Measurements from ENCODE around the gene ATP6V0A1.
A peak's percentile ranks its signal among the peaks of the same experiment; 100 is the strongest.
"Not testable (repeated sequence)": the region's sequence is repeated elsewhere in the genome, so short reads cannot be mapped to it uniquely, and the experiment has no call there.

ATP6V0A1 gene

DNA sequence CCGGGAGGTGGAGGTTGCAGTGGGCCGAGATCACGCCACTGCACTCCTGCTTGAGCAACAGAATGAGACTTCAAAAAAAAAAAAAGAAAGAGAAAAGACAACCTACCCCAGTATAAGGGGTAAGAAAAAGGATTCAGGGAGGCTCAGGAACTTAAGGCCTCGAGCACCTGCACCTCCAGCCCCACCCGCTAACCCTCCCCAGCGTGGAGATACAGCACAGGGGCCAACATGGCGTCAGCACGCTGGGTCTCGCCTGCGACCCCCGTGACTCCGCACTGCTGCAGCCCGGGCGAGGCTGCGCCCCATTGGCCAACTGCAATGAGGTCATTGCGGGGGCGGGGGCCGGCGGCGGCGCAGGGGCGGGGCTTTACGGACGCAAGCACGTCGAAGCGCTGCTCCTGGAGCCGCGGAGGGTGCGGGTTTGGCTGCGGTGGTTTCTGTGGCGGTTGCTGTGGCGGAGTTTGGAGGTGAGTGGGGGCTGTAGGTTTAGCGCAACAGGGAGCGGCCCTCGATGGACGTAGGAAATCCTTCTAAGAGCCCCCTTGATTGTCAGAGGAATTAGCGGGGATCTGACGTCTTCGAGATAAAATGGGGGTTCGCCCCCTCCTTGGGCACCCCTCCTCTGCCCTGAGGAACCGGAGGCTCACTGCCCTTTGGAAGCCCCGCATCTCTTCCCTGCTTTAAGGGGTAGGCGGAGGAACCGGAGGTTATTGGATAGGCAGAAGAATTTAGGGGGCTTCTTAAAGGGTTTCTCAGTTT lies at the start of gene ATP6V0A1:
Gene ATP6V0A1, plus strand, starts transcription at position 382 of the 759 bp plus-strand sequence. CDS start 2,017 bp downstream, outside the sequence.
- DNase-seq (ENCODE audit: low read depth, low spot score): peak; percentile 78

GRCh38 chr17:42409523-42410318 lies 49.0 kb upstream of the ATP6V0A1 start:
- no peak for DNase-seq (ENCODE audit: low read depth, low spot score)

- DNase-seq (ENCODE audit: low read depth, low spot score): no peak
These were observed 48.4 kb upstream of the ATP6V0A1 start for GRCh38 chr17:42410319-42410685.

- DNase-seq (ENCODE audit: low read depth, low spot score): no peak
These were observed 47.3 kb upstream of the ATP6V0A1 start for GRCh38 chr17:42411361-42411760.

DNA sequence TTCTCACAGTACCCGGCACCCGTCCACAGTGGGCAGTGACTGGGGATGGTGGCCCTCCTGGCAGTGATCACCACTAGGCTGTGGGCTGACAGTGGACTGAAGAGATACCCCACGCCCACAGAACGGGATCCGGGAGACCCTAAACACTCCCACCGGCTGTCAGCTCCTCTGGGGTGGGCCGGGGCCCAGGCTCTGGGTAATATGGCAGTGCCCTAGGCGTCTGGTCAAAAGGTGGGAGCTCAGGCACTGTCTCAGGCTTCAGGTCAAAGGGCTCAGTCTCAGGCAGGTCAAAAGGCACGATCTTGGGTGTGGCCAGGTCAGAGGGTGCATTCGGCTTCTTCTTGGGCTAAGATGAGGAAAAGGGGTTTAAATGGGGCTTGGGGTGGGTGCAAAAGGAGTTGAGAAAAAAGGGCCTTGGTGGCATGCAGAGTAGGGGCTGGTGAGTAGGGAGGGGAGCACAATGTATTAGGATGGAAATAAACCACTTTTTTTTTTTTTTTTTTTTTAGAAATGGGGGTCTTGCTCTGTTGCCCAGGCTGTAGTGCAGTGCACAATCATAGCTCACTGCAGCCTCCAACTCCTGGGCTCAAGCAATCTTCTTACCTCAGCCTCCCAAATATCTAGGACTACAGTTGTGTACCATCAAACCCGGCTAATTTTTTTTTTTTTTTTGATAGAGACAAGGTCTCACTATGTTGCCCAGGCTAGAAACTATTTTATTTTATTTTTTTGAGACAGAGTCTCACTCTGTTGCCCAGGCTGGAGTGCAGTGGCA lies 46.6 kb upstream of the ATP6V0A1 start:
- DNase-seq (ENCODE audit: low read depth, low spot score): no peak

DNA sequence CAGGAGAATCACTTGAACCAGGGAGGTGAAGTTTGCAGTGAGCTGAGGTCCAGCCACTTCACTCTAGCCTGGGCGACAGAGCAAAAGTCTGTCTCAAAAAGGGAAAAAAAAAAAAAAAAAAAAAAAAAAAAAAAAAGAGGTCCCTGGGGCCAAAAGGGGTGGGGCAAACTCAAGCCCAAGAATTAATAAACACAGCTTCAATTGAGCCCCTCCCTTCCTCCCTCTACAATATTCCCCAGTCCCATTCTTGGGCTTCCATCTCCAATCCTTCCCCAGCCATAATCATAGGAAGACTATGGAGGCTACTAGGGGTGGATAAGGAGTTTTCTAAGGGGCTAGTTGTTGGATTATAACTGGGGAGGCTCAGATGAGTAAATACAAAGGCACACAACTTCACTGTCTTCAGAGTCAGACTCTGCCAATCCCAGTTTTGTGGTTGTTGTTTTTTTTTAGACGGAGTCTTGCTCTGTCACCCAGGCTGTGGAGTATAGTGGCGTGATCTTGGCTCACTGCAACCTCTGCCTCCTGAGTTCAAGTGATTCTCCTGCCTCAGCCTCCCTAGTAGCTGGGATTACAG lies 45.1 kb upstream of the ATP6V0A1 start:
- DNase-seq (ENCODE audit: low read depth, low spot score): no peak

DNA sequence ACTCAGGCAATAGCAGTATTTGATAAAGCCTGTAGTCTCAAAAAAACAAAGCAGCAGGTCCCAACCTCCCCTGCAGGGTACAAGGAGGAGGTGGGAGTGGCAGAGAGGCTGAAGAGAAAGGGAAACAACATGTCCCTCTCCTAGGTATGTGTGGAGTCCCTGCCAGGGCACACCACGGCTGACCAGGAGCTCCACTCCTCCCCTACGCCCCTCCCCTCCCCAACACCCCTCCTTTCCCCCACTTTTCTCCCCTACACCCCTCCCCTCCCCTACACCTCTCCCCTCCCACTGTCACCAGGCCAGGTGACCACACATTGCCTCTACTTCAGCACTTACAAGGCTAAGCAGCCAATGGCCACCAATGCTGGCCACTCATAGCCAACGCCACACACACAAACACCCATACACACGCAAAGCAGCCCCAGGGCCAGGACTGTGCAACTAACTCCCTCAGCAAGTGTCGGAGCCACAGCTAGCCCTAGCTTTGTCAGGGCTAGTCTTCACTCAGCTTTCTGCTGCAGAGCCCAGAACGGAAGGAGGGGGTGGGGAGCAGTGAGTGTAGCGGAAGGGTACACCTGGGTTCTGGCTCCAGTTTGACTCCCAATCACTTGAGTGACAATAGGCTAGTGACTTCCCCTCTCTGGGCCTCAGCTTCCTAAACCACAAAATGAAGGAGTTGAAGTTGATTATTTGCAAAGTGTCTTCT lies 43.8 kb upstream of the ATP6V0A1 start:
- peak; percentile 31 for DNase-seq (ENCODE audit: low read depth, low spot score)

DNA sequence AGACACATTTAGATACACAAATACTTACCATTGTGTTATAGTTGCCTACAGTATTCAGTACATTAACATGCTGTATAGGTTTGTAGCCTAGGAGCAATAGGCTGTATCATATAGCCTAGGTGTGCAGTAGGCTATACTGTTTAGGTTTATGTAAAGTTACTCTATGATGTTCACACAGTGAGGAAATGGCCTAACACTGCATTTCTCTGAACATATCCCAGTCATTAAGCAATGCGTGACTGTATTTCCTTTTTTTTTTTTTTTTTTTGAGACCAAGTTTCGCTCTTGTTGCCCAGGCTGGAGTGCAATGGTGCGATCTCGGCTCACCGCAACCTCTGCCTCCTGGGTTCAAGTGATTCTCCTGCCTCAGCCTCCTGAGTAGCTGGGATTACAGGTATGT lies 40.7 kb upstream of the ATP6V0A1 start:
- DNase-seq (ENCODE audit: low read depth, low spot score): not testable (repeated sequence)

DNA sequence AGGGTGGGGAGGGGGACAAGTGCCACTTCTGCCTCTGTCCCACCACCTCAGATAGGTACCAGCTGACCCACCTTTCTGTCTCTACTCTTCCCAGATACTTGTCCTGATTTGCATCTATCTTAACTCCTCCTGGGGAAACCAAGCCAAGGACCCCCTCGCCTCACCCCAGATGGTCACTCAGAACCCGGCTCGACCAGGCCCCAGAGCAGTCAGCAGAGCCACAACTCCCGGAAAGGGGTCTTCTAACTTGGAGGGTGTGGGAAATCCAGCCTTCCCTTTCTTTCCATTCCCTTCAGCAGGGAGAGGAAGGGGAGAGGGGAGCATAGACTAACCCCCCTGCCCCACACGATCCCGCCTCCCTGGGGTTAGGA lies 37.6 kb upstream of the ATP6V0A1 start:
- DNase-seq (ENCODE audit: low read depth, low spot score): no peak

GRCh38 chr17:42421507-42422338 lies 37.0 kb upstream of the ATP6V0A1 start:
- no peak for DNase-seq (ENCODE audit: low read depth, low spot score)

- no peak for DNase-seq (ENCODE audit: low read depth, low spot score)
These were observed 36.2 kb upstream of the ATP6V0A1 start for GRCh38 chr17:42422412-42422957.

DNA sequence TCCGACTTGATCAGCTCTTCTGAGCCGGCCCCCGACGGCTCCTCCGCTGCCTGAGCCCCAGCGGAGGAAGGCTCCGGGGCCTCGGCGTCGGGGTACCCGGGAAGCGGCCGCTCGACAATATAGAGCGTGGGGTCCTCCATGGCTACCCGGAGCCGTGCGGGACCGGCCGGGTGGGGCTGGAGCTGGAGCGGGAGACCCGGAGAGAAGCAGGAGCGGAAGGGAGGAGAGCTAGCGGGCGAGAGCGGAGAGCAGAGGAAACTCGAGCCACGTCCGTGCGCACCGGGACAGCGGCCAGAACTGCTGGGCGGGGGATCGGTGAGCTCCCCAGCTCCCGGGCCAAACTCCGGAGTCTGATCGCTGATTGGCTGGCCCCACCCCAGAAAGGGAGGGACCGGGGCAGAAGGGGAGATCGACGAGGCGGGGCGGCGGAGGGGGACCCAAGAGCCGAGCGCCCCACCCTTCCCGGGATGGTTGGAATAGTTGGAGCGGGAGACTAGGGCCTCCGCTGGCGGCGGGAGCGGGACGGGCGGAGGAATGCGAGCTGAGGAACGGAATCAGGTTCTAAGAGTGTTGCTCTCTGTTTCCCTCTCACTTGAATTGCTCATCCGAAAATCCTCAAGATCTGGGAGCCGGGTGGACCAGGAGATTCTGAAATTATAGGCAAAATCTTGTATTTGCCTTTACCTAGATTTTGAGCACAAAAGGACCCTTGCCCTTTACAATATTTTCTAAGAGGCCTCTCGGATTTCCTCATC lies 35.5 kb upstream of the ATP6V0A1 start, which contains the start of gene CAVIN1:
Gene CAVIN1, minus strand, starts transcription at position 299 of the 755 bp plus-strand sequence. Its CDS starts 159 bp downstream, at position 140.
- DNase-seq (ENCODE audit: low read depth, low spot score): no peak

GRCh38 chr17:42423766-42424165 lies 34.9 kb upstream of the ATP6V0A1 start:
- DNase-seq (ENCODE audit: low read depth, low spot score): no peak

DNA sequence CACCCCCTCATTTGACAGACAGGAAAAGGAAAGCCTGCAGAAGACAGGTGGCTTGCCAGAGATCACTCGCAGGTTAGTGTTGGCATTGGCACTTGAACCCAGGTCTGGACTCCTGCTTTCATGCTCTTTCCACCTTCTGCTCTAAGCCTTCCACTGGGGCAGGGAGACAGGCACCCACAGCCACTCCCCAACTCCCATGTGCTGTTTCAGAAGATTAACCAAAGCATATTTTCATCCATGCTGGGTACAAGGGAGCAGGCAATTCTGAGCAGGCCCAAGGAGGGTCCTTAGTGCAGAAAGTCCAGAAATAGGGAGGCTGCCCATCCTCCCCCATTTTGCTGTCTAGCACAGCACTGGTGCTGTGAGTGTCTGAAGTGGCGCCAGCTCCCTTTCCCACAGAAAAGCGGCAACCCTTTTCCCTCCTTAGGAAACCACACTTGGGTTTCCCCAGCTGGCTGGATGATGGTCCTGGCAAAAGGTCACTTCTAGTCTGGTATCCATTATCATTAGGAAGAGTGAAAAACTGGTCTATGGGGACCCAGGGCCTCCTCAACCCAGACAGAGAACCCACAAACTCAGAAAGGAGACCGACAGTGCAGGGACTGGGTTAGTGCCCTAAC lies 33.6 kb upstream of the ATP6V0A1 start:
- DNase-seq (ENCODE audit: low read depth, low spot score): no peak

GRCh38 chr17:42428141-42428944 lies 30.3 kb upstream of the ATP6V0A1 start:
- no peak for DNase-seq (ENCODE audit: low read depth, low spot score)

DNA sequence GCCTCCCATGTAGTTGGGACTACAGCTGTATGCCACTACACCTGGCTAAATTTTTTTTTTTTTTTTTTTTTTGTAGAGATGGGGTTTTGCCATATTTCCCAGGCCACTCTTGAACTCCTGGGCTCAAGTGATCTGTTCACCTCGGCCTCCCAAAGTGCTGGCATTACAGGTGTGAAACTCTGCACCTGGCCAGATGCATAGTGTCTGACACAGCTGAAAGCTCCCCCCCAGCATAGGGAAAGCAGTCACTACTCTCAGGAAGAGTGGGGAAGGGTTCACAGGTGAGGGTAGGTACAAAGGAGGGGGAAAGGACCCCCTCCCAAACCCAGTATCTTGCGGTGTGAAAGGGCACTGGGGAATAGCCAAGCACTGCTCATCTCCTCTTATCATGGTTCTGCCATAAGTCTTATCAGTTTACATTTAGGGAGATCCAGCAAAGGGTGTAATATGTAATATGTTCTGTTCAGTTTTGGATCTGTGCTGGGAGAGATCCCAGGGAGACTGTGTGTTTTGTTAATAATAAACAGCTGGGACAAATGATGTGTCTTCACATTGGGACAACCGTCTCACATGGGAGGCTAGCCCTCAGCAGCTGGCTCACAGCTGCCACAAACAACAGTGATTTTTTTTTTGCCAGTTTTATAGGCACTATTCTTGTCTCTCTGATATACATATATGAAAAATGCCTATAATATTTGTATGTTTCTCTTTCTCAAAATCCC lies 28.8 kb upstream of the ATP6V0A1 start:
- DNase-seq (ENCODE audit: low read depth, low spot score): no peak

DNA sequence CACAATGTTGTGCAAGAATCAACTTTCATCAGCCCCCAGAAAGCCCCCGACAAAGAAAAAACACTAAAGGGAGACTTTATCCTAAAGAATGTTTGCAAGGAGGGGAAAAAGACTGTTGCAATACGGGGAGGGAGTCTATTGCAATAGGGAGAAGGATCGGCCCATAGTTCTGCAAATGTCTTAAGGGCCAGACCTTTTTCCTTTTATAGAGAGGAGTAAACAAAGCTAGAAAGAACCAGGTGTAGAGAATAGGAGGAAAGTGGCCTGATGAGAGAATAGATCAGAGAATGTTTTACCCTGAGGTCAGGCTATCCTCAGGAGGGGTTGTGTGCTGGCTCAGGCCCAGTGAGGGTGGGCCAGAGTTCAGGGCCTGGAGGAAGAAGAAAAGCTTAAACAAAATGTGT lies 26.9 kb upstream of the ATP6V0A1 start:
- DNase-seq (ENCODE audit: low read depth, low spot score): no peak
